B cell (primary cell): ENCODE measurements around the gene SERGEF. TPM values are rescaled to one million over a fixed set of nuclear protein-coding genes. Genes with fewer than 3 reads are reported as not detected.

Experiments used
- ATAC-seq: fragments of 200-7000 bp; cut with Tn5 transposase; one replicate; pipeline ENCODE4 v1.10.0; 2021; ENCODE audit warnings: low read depth, mild to moderate bottlenecking, moderate number of reproducible peaks, moderate library complexity
- CTCF ChIA-PET: fragments of 350-600 bp; sonication (Branson Sonifier 250); formaldehyde crosslinking; loops from one replicate; lab custom pipeline; 2021; ENCODE audit warnings: antibody characterized with exemption, inconsistent platforms; lab: Charles Lee
- POLR2A ChIA-PET: fragments of 350-600 bp; sonication (Branson Sonifier 250); formaldehyde crosslinking; loops from one replicate; lab custom pipeline; 2021; ENCODE audit warnings: antibody characterized with exemption; lab: Charles Lee
- DNase-seq: peaks from one replicate; pipeline ENCODE4 v3.0.0; 2013
- H2AFZ ChIP-seq: 2 replicates; pipeline ENCODE4 v1.6.1; 2012; ENCODE audit warnings: mild to moderate bottlenecking, low read depth, low read length; ENCODE audit not compliant: insufficient read depth, poor library complexity, severe bottlenecking
- H3K27ac ChIP-seq, 2 donors: 1 replicate in 1 of 2; 2 replicates in 1 of 2; pipeline ENCODE4 v1.5.1; 2012 to 2013; ENCODE audit warnings: low read length in 2 of 2, mild to moderate bottlenecking in 2 of 2, moderate library complexity in 1 of 2
- H3K27me3 ChIP-seq, 4 experiments: fragments of 200-600 bp in 1 of 4; sonication (generic) in 1 of 4; replicated peaks in 1 of 4; 1 replicate in 2 of 4; 2 replicates in 2 of 4; pipeline versions ENCODE4 v1.6.1 to v1.7.0; 2013 to 2016; ENCODE audit warnings: low read length in 3 of 4, mild to moderate bottlenecking in 2 of 4, mixed read lengths in 1 of 4, moderate library complexity in 1 of 4; ENCODE audit not compliant: insufficient read depth in 4 of 4, control insufficient read depth in 3 of 4; ENCODE audit errors: control extremely low read depth in 1 of 4
- H3K36me3 ChIP-seq, 2 experiments: replicated peaks in 1 of 2; 1 replicate in 1 of 2; 2 replicates in 1 of 2; pipeline versions ENCODE4 v1.6.1 to v1.7.1; 2013; ENCODE audit warnings: low read length in 1 of 2; ENCODE audit not compliant: insufficient read depth in 2 of 2, control insufficient read depth in 1 of 2; ENCODE audit errors: control extremely low read depth in 1 of 2, extremely low read depth in 1 of 2
- H3K4me1 ChIP-seq, 2 donors: fragments of 200-600 bp in 1 of 2; sonication (generic) in 1 of 2; 1 replicate in 1 of 2; 2 replicates in 1 of 2; pipeline versions ENCODE4 v1.5.1 to v1.6.1; 2013 to 2017; ENCODE audit warnings: low read length in 2 of 2; ENCODE audit not compliant: control insufficient read depth in 2 of 2, insufficient read depth in 2 of 2
- H3K4me2 ChIP-seq: replicated peaks from 2 replicates; pipeline ENCODE3; 2012; ENCODE audit warnings: mild to moderate bottlenecking, low read depth, low read length; ENCODE audit not compliant: poor library complexity, severe bottlenecking
- H3K4me3 ChIP-seq, 5 experiments: fragments of 200-600 bp in 1 of 5; sonication (generic) in 1 of 5; 1 replicate in 3 of 5; 2 replicates in 2 of 5; pipeline versions ENCODE4 v1.5.1 to v1.7.0; 2011 to 2016; ENCODE audit warnings: low read length in 4 of 5, mild to moderate bottlenecking in 4 of 5, low read depth in 2 of 5, control low read depth in 1 of 5, moderate library complexity in 1 of 5; ENCODE audit not compliant: insufficient read depth in 1 of 5; ENCODE audit errors: control extremely low read depth in 1 of 5, extremely low read depth in 1 of 5
- H3K79me2 ChIP-seq: fragments of 200-600 bp; sonication (generic); one replicate; pipeline ENCODE4 v1.6.0; 2016; ENCODE audit warnings: low read length; ENCODE audit not compliant: control insufficient read depth, insufficient read depth
- H3K9ac ChIP-seq: fragments of 200-600 bp; sonication (generic); 2 replicates; pipeline ENCODE4 v1.6.1; 2017; ENCODE audit warnings: mild to moderate bottlenecking, low read length, moderate library complexity
- H3K9me3 ChIP-seq, 3 donors: one replicate each; pipeline versions ENCODE4 v1.6.1 to v1.7.1; 2013; ENCODE audit warnings: low read length in 2 of 3; ENCODE audit not compliant: control insufficient read depth in 2 of 3, insufficient read depth in 1 of 3; ENCODE audit errors: control extremely low read depth in 1 of 3
- H4K20me1 ChIP-seq: 2 replicates; pipeline ENCODE4 v1.6.0; 2012; ENCODE audit warnings: mild to moderate bottlenecking, low read length; ENCODE audit not compliant: insufficient read depth, control insufficient read depth, poor library complexity, severe bottlenecking
- H3K27ac Mint-ChIP-seq: one replicate; pipeline ENCODE4 v1.8.0; 2021; ENCODE audit warnings: mixed read lengths
- H3K27me3 Mint-ChIP-seq: one replicate; pipeline ENCODE4 v1.8.0; 2021; ENCODE audit warnings: mixed read lengths
- H3K4me1 Mint-ChIP-seq: one replicate; pipeline ENCODE4 v1.8.0; 2021; ENCODE audit warnings: mixed read lengths
- H3K4me3 Mint-ChIP-seq: one replicate; pipeline ENCODE4 v1.8.0; 2021; ENCODE audit warnings: mixed read lengths
- H3K9me3 Mint-ChIP-seq: one replicate; pipeline ENCODE4 v1.8.0; 2022; ENCODE audit warnings: mixed read lengths; ENCODE audit not compliant: insufficient read depth
- EZH2 ChIP-seq: IDR thresholded peaks from 2 replicates; pipeline ENCODE4 v1.6.1; 2012; ENCODE audit warnings: borderline replicate concordance, low read depth, mild to moderate bottlenecking, moderate library complexity, low read length; ENCODE audit not compliant: insufficient read depth, poor library complexity, severe bottlenecking
- WGBS: methylation state at CpG from one replicate; pipeline ENCODE4 v1.1.5; 2013; ENCODE audit warnings: missing lambda C conversion rate; ENCODE audit not compliant: insufficient coverage; 5-methylcytosine and 5-hydroxymethylcytosine counted together
- intact Hi-C: fragments of 100-400 bp; cut with micrococcal nuclease; formaldehyde crosslinking; loops from one replicate; pipeline ENCODE4 v1.10.0; 2022
- polyA plus RNA-seq: library from polyadenylated mRNA; depleted of rRNA; stranded (reverse); fragments of >200 nt; gene quantifications from 2 replicates; pipeline ENCODE4 v1.2.3, GENCODE V29; 2012
- total RNA-seq, 2 donors: library from RNA; stranded (reverse); fragments of 120-200 nt in 1 of 2; gene quantifications; 1 replicate in 1 of 2; 2 replicates in 1 of 2; pipeline versions ENCODE4 v1.2.3 to v1.2.4, GENCODE V29; 2013 to 2022
- TF ChIP-seq, protein P1 (sequence below): fragments of 200-600 bp; IDR thresholded peaks from one replicate; pipeline ENCODE4 v1.8.0; 2022; ENCODE audit warnings: antibody characterized with exemption, mild to moderate bottlenecking

Gene SERGEF
- total and polyA plus RNA-seq, 2 donors (not counting 1 experiment from before 2014, with no cell fraction given), result 24.2 to 54.3 TPM

DNA sequence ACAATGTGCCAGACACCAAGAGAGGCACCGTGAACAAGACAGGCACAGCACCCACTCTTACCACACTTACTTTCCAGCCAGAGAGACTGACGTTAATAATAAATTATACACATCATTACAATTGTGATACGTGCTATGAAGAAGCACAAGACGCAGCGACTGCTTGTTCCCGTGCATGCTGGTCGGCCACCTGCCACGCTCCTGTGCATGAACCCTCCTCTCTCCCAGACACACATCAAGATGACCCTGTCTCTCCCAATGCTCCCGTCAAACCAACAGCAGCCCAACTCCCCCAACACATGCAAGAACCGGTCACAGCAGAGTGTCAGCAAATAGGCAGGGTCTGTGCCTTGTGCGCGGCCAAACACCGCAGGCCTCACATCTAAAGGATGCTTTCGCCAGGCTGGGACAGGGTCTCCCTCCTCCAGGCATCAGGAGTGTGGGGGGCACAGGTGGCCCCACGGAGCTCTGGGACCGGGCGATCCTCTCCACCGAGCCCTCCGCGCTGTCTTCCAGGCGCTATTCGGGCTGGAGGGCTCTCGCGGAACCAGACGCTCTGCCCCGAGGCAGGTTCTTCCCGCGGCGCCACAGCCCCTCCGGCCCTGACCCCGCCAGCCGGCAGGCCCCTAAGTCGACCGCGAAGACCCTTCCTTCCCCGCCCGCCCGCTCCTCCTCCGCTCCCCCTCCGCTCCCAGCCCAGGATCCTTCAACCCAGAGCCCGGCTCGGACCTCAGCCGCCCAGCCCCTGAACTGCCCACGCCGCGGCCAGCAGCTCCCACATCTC is 533 bp downstream of the SERGEF start:
- intact Hi-C loops, result loop anchor here (2.0 to 10.0 kb wide), 5 partner anchors 310 to 1230 kb away; partner anchors contain the start of genes E2F8, GTF2H1, HPS5 and KCNJ11

More for the DNA sequence above, 533 bp downstream of the SERGEF start:
- Mint-ChIP-seq H3K9me3 (peaks cover 4% of the 10 kb centered on the region), H3K27ac (peak overlapping the region; percentile 99), H3K4me1 (peaks cover 27% of the 10 kb centered on the region), H3K27me3 (no peaks in the 10 kb centered on the region), H3K4me3 (peak overlapping the region; percentile 100)
- H2AFZ ChIP-seq, result peak overlapping the region; percentile 94
- peak overlapping the region; percentile 9 to 90 (median 79) for H3K4me3 ChIP-seq
- ChIA-PET POLR2A (interaction anchor here (0.6 kb wide), 1 partner anchor 1734 kb away, joined by 3 read pairs; no protein-coding TSS in a partner anchor), CTCF (interaction anchor here (1.0 to 2.3 kb wide), 4 partner anchors 9 to 93 kb away, joined by 3 to 9 read pairs (median 6); partner anchors contain the start of gene SAAL1)
- peak overlapping the region; percentile 60 to 65 for H3K27ac ChIP-seq
- H3K9me3 ChIP-seq, result peaks cover 0 to 14% (median 0%) of the 10 kb centered on the region in 3 donors
- peak overlapping the region; percentile 83 for H3K9ac ChIP-seq
- peak overlapping the region; percentile 72 for H3K4me2 ChIP-seq
- peaks cover 0 to under 1% of the 10 kb centered on the region in 2 experiments for H3K36me3 ChIP-seq
- H3K4me1 ChIP-seq, result peaks cover 9 to 21% of the 10 kb centered on the region in 2 donors
- TF ChIP-seq, protein P1, sequence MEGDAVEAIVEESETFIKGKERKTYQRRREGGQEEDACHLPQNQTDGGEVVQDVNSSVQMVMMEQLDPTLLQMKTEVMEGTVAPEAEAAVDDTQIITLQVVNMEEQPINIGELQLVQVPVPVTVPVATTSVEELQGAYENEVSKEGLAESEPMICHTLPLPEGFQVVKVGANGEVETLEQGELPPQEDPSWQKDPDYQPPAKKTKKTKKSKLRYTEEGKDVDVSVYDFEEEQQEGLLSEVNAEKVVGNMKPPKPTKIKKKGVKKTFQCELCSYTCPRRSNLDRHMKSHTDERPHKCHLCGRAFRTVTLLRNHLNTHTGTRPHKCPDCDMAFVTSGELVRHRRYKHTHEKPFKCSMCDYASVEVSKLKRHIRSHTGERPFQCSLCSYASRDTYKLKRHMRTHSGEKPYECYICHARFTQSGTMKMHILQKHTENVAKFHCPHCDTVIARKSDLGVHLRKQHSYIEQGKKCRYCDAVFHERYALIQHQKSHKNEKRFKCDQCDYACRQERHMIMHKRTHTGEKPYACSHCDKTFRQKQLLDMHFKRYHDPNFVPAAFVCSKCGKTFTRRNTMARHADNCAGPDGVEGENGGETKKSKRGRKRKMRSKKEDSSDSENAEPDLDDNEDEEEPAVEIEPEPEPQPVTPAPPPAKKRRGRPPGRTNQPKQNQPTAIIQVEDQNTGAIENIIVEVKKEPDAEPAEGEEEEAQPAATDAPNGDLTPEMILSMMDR, result no peak
- no peak for TF ChIP-seq EZH2
- H4K20me1 ChIP-seq, result no peaks in the 10 kb centered on the region
- 20% methylated on average over 45 of the region's 46 CpGs for WGBS
- DNase-seq, result peak; percentile 64
- H3K79me2 ChIP-seq, result peaks cover 6% of the 10 kb centered on the region
- no peaks in the 10 kb centered on the region for H3K27me3 ChIP-seq
- ATAC-seq, result no peak
